TTC549 (cell line): ENCODE measurements around the gene AMH.

Source experiments
- FAIRE-seq: peaks from 2 replicates; lab custom pipeline; 2012; peaks lifted over from hg19 to GRCh38; lab: Jason Lieb, UNC

AMH gene

DNA sequence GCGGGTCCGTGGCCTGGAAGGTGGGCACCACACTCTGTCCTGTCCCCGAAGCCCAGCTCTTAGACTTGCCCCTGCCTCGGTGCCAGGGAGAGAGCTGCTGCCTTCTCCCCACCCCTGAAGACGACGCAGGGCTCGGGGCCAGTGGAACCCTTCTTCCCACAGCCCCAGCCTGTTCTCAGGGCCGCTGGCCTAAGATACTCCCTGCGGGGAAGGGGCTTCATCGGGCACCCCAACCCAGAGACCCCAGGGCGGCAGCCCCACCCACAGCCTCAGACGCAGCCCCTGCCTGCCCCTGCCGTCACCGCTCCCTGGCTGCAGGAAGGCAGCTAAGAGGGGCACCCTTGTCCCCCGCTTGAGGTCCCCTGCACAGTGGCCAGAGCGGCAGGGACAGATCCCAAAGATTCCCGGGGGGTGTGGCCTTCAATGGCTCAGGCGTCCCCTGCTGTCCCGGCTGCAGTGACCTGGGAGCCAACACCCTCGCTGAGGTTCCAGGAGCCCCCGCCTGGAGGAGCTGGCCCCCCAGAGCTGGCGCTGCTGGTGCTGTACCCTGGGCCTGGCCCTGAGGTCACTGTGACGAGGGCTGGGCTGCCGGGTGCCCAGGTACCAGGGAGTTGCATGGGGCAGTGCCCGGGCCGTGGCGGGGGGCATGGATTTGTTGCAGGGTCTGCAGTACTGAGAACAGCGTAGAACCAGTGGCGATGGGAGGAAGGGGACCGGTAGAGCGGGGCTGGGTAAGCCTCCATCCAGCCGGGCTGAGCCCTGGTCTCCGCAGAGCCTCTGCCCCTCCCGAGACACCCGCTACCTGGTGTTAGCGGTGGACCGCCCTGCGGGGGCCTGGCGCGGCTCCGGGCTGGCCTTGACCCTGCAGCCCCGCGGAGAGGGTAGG is 1.0 kb downstream of the AMH start:
- FAIRE-seq: no peak

DNA sequence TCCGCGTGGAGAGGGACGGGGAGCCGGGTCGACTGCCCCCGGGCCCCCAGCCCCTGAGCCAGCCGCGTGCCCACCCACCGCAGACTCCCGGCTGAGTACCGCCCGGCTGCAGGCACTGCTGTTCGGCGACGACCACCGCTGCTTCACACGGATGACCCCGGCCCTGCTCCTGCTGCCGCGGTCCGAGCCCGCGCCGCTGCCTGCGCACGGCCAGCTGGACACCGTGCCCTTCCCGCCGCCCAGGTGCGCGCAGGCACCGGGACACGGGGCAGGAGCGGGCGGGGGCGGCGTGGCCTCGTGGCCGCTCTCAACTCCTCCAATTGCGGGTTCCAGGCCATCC is 1.6 kb downstream of the AMH start:
- FAIRE-seq: no peak

DNA sequence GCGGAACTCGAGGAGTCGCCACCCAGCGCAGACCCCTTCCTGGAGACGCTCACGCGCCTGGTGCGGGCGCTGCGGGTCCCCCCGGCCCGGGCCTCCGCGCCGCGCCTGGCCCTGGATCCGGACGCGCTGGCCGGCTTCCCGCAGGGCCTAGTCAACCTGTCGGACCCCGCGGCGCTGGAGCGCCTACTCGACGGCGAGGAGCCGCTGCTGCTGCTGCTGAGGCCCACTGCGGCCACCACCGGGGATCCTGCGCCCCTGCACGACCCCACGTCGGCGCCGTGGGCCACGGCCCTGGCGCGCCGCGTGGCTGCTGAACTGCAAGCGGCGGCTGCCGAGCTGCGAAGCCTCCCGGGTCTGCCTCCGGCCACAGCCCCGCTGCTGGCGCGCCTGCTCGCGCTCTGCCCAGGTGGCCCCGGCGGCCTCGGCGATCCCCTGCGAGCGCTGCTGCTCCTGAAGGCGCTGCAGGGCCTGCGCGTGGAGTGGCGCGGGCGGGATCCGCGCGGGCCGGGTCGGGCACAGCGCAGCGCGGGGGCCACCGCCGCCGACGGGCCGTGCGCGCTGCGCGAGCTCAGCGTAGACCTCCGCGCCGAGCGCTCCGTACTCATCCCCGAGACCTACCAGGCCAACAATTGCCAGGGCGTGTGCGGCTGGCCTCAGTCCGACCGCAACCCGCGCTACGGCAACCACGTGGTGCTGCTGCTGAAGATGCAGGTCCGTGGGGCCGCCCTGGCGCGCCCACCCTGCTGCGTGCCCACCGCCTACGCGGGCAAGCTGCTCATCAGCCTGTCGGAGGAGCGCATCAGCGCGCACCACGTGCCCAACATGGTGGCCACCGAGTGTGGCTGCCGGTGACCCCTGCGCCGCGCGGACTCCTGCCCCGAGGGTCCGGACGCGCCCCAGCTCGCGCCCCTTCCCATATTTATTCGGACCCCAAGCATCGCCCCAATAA is 2.3 kb downstream of the AMH start:
- FAIRE-seq: no peak

- no peak for FAIRE-seq
These were observed 3.1 kb downstream of the AMH start for GRCh38 chr19:2252055-2252796.

DNA sequence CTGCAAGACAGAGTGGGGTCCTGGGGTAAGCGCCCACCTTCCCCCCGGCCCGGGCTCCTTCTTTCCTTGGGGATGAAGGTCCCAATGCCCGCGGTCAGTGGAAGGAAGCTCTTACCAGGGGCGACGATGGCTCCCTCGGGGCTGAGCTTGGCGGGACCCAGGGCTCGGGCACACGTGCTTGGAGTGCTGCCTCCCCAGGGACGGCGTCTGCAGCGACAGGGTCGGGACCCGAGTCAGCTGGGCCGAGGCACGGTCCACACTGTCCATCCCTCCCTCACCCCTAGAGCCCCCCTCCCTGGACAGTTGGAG is 3.6 kb downstream of the AMH start:
- no peak for FAIRE-seq

GRCh38 chr19:2253106-2254063 is 4.3 kb downstream of the AMH start:
- no peak for FAIRE-seq

- no peak for FAIRE-seq
These were observed 5.1 kb downstream of the AMH start for GRCh38 chr19:2254064-2254872.

DNA sequence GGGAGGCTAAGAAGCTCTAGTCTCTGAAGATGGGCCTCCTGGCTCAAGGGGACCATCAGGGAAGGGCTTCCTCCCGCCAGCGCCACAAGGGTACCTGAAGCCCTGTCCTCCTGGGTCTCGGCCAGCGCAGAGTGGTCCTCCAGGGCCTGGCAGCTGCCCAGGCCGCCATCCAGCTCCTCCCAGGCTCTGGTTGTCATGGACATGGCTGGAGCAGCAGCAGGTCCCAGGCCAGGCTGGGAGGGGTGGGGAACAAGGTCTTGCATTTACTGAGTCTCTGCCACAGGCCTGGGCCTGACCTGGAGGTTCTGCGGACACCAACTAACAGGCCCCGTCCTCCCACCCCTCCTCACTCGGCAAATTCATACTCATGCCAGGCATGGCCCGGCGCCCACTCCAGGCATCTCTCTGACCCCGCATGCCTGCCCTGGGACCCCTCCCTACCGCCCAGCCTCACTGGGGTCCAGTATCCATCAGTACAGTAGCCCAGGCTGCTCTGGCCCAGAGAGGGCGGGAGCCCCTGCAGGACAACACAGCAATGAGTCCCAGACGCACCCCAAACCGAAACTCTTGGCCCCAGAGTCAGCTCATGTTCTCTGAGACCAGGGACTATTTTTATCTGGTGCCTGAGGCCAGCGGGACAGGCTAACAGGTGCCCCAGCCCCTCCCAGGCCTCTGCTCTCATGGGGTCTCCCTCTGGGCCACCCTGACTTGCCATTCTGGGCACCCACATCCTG is 6.2 kb downstream of the AMH start:
- FAIRE-seq: no peak

DNA sequence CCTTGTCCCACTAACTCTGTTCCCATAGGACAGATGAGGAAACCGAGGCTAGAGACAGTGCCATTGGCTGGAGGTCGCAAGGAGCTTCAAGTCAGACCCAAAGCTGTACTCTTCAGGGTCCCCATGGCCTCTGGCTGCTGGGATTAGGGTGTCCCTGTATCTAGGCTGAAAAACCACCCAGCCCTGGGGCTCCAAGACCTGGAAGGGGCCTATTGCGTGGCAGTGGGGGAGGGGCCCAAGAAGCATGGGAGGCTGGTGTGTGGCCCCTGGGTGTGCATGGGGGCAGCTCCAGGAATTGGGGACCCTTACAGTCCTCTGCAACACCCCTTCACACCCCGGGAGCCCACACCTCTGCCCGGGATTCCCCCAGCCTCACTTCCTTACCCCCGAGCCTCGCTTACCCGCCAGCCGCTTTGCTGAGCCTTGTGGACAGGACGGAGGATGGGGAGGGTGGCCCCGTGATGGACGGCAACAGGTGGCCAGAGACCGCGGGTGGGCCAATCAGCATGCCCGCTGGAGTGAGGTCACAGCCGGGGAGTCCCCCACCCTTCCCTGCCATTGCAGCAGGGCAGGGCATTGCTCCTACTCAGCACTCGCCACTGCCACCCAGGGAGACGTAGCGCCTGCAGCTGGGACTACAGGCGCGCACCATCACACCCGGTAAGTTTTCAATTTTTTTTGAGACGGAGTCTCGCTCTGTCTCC is 7.0 kb downstream of the AMH start, which contains the start of gene JSRP1:
JSRP1 (minus strand) TSS at position 436 of the 704 bp plus-strand sequence. CDS start 1,103 bp downstream, outside the sequence.
- no peak for FAIRE-seq

DNA sequence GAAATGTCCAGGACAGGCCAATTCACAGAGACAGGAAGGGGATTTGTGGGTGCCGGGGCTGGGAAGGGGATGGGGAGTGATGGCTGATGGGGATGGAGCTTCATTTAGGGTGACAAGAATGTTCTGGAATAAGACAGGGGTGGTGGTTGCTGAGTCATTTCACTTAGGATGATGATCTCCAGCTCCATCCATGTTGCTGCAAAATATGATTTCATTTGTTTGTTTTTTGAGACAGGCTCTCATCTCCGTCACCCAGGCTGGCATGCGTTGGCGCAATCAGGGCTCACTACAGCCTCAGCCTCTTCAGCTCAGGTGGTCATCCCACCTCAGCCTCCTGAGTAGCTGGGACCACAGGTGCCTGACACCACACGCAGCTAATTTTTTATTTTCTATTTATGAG is 10.2 kb downstream of the AMH start:
- FAIRE-seq: no peak

DNA sequence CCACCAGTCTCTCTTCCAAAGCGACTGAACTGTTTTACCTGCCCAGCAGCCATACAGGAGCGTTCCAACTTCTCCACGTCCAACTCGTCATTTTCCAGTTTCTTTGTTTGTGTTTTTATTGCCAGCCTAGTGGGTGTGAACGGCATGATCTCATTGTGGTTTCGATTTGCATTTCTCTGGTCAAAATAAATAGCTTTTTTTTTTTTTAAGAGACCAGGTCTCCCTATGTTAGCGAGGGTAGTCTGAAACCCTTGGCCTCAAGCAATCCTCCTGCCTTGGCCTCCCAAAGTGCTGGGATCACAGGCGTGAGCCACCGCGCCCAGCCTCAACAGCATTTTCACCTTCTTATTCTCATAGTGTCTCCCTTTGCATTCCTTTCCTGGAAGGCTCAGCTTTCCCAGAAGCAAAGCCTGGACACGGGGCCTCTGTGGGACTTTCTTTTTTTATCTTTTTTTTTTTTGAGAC is 11.2 kb downstream of the AMH start:
- FAIRE-seq: no peak

DNA sequence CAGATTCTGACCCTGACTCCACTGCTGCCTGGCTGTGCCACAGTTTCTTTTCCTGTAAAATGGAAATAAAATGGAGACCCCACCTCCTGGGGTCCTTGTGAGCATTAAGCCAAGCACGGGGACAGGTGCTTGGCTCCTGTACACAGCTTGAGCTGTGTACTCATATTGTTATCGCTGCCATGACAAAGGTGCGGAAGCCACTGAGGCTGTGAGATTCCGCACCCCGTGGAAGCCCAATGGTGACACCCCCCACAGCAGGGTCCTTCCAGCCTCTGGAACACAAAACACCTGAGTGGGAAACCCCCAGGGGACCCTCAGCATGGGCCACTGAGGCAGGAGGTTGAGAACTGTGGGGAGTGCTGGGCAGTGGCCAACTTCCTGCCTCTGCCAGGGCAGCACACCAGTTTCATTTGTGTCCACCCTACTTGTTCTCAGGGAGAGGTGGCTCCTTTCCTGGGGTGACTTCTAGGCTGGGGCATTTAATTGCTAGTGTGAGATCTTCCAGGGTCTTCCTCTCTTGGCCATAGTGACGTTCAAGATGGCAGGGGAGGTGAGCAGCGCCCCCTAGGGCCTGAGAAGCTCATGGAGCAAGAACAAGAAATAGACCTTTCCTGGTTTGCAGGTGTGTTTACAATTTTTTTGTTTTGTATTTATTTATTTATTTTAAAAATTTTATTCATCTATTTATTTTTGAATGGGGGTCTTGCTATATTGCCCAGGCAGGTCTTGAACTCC is 12.5 kb downstream of the AMH start:
- no peak for FAIRE-seq

GRCh38 chr19:2266183-2266993 is 17.3 kb downstream of the AMH start:
- FAIRE-seq: no peak

GRCh38 chr19:2268480-2268830 is 19.3 kb downstream of the AMH start:
- no peak for FAIRE-seq

- FAIRE-seq: no peak
These were observed 19.7 kb downstream of the AMH start for GRCh38 chr19:2268861-2269243.

- no peak for FAIRE-seq
These were observed 20.4 kb downstream of the AMH start for GRCh38 chr19:2269244-2270156.

DNA sequence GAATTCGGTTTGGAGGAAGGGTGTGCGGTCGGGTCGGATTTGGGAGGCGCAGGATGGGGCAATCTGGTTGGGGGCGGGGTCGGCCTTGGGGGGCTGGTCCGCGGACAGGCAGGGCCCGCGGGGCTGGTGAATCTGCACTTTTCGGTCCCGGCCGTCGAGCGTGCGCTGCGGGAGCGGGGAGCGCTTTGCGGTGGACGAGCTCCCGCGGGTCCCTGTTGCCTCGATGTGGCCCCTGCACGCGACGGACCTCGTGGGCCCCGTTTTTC is 21.0 kb downstream of the AMH start:
- no peak for FAIRE-seq
